Panc1 (cell line): ENCODE data around the gene MAP1S.

Source experiments
- POLR2AphosphoS5 ChIP-seq: IDR thresholded peaks from 2 replicates; pipeline ENCODE4 v1.6.1; 2012; ENCODE audit warnings: mild to moderate bottlenecking, low read depth, low read length, moderate library complexity
- TCF7L2 ChIP-seq: IDR thresholded peaks from 2 replicates; pipeline ENCODE4 v1.6.1; 2011; ENCODE audit warnings: mild to moderate bottlenecking, low read depth, low read length, inconsistent platforms
- TF ChIP-seq, protein P1 (sequence below): fragments of 450-650 bp; IDR thresholded peaks from 2 replicates; pipeline ENCODE4 v1.5.1; 2017; ENCODE audit warnings: mild to moderate bottlenecking
- TF ChIP-seq, protein P2 (sequence below), 2 experiments: IDR thresholded peaks; 2 replicates each; pipeline ENCODE4 v1.6.1; 2011 to 2012; ENCODE audit warnings: low read depth in 2 of 2, control low read depth in 1 of 2, low read length in 1 of 2, mild to moderate bottlenecking in 1 of 2, moderate library complexity in 1 of 2; ENCODE audit not compliant: insufficient read depth in 1 of 2

DNA sequence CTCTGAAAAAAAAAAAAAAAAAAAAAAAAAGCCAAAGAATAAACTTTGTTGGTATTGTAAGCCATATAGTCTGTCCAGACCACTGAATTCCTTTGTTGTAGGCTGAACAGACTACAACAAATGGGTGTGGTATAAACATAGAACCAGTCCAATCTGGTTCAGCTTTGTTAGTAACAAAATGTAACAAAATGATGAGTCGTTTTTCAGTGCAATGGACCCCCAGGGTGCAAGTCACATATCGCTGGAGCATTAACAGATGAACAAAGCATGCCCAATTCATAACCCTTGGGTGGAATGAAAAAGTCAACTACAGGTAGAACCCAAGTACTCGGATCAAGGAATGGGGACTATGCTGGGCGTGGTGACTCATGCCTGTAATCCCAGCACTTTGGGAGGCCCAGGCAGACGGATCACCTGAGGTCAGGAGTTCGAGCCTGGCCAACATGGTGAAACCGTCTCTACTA is 18.4 kb downstream of the MAP1S start:
- TF ChIP-seq POLR2AphosphoS5, result no peak
- TF ChIP-seq, protein P1, sequence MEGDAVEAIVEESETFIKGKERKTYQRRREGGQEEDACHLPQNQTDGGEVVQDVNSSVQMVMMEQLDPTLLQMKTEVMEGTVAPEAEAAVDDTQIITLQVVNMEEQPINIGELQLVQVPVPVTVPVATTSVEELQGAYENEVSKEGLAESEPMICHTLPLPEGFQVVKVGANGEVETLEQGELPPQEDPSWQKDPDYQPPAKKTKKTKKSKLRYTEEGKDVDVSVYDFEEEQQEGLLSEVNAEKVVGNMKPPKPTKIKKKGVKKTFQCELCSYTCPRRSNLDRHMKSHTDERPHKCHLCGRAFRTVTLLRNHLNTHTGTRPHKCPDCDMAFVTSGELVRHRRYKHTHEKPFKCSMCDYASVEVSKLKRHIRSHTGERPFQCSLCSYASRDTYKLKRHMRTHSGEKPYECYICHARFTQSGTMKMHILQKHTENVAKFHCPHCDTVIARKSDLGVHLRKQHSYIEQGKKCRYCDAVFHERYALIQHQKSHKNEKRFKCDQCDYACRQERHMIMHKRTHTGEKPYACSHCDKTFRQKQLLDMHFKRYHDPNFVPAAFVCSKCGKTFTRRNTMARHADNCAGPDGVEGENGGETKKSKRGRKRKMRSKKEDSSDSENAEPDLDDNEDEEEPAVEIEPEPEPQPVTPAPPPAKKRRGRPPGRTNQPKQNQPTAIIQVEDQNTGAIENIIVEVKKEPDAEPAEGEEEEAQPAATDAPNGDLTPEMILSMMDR, result no peak
- TF ChIP-seq, protein P2, sequence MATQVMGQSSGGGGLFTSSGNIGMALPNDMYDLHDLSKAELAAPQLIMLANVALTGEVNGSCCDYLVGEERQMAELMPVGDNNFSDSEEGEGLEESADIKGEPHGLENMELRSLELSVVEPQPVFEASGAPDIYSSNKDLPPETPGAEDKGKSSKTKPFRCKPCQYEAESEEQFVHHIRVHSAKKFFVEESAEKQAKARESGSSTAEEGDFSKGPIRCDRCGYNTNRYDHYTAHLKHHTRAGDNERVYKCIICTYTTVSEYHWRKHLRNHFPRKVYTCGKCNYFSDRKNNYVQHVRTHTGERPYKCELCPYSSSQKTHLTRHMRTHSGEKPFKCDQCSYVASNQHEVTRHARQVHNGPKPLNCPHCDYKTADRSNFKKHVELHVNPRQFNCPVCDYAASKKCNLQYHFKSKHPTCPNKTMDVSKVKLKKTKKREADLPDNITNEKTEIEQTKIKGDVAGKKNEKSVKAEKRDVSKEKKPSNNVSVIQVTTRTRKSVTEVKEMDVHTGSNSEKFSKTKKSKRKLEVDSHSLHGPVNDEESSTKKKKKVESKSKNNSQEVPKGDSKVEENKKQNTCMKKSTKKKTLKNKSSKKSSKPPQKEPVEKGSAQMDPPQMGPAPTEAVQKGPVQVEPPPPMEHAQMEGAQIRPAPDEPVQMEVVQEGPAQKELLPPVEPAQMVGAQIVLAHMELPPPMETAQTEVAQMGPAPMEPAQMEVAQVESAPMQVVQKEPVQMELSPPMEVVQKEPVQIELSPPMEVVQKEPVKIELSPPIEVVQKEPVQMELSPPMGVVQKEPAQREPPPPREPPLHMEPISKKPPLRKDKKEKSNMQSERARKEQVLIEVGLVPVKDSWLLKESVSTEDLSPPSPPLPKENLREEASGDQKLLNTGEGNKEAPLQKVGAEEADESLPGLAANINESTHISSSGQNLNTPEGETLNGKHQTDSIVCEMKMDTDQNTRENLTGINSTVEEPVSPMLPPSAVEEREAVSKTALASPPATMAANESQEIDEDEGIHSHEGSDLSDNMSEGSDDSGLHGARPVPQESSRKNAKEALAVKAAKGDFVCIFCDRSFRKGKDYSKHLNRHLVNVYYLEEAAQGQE (IDR thresholded peaks at IDR 0.05; ENCODE audit: insufficient read depth in 1 of 2, low read depth in 2 of 2, low read length in 1 of 2), result no peak
- no peak for TF ChIP-seq TCF7L2
